MG63 (cell line): ENCODE measurements around the gene WNT1. TPM values are rescaled to one million over a fixed set of nuclear protein-coding genes. Genes with fewer than 3 reads are reported as not detected.

Source experiments
- DNase-seq: peaks from one replicate; pipeline ENCODE4 v3.0.0-alpha.2; 2020
- H3K27me3 ChIP-seq: fragments of 250-450 bp; sonication (Bioruptor Pico); 2 replicates; pipeline ENCODE4 v1.5.1; 2020; ENCODE audit warnings: mild to moderate bottlenecking, moderate library complexity
- H3K36me3 ChIP-seq: fragments of 250-450 bp; sonication (Bioruptor Pico); 2 replicates; pipeline ENCODE4 v1.5.1; 2020; ENCODE audit warnings: mild to moderate bottlenecking, moderate library complexity
- H3K4me3 ChIP-seq: fragments of 250-450 bp; sonication (Bioruptor Pico); 2 replicates; pipeline ENCODE4 v1.5.1; 2020; ENCODE audit warnings: mild to moderate bottlenecking, moderate library complexity
- H3K9me3 ChIP-seq: fragments of 250-450 bp; sonication (Bioruptor Pico); 2 replicates; pipeline ENCODE4 v1.5.1; 2020; ENCODE audit warnings: mild to moderate bottlenecking, moderate library complexity
- total RNA-seq: library from RNA; depleted of rRNA; stranded (reverse); fragments of >200 nt; shearing (Covaris generic); gene quantifications from 2 replicates; pipeline ENCODE4 v1.2.3, GENCODE V29; 2014; ENCODE audit warnings: low replicate concordance; rRNA removed

The WNT1 gene
- total RNA-seq, result not detected in 2 replicates

GRCh38 chr12:48978291-48978740, at the start of gene WNT1:
Gene WNT1, plus strand, starts transcription at chr12:48978322. Its CDS starts 329 bp downstream, at chr12:48978651.
- DNase-seq, result no peak

GRCh38 chr12:48929551-48929950, 48.6 kb upstream of the WNT1 start:
- DNase-seq, result no peak
- no peak overlapping the region for H3K4me3 ChIP-seq

More at GRCh38 chr12:48978291-48978740, at the start of gene WNT1:
- no peaks in the 10 kb centered on the region for H3K9me3 ChIP-seq
- no peaks in the 10 kb centered on the region for H3K36me3 ChIP-seq
- H3K4me3 ChIP-seq, result no peak within 1 kb of the TSS
- H3K27me3 ChIP-seq, result peaks cover 46% of the 10 kb centered on the region

DNA sequence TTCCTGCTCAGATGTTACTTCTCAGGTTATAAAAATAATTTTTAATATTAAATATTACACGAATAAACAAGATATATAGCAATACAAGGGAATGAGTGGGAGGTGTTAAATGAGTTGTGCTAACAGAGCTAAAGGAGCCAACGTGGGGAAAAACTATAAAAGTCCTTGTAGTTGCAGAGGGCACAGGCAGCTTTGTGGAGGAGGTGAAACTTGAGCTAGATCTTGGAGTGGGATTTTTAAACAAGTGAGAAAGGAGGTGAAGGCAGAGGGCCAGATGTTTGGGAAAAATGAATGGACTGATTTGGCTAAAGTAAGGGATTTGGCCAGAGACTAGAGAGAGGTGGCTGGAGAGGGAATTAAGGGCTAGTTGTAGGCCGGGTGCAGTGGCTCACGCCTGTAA, 47.6 kb upstream of the WNT1 start:
- no peaks in the 10 kb centered on the region for H3K9me3 ChIP-seq
- no peak for DNase-seq
- no peak overlapping the region for H3K4me3 ChIP-seq
- H3K27me3 ChIP-seq, result no peaks in the 10 kb centered on the region
- peaks cover 60% of the 10 kb centered on the region for H3K36me3 ChIP-seq

More at GRCh38 chr12:48929551-48929950, 48.6 kb upstream of the WNT1 start:
- peaks cover 55% of the 10 kb centered on the region for H3K36me3 ChIP-seq
- H3K27me3 ChIP-seq, result no peaks in the 10 kb centered on the region
- no peaks in the 10 kb centered on the region for H3K9me3 ChIP-seq

GRCh38 chr12:48932878-48933277, 45.2 kb upstream of the WNT1 start:
- H3K4me3 ChIP-seq, result no peak overlapping the region
- no peak for DNase-seq
- no peaks in the 10 kb centered on the region for H3K9me3 ChIP-seq
- peaks cover 68% of the 10 kb centered on the region for H3K36me3 ChIP-seq
- H3K27me3 ChIP-seq, result no peaks in the 10 kb centered on the region

GRCh38 chr12:48933664-48934311, 44.3 kb upstream of the WNT1 start:
- Histone ChIP-seq H3K9me3 (no peaks in the 10 kb centered on the region), H3K36me3 (peaks cover 73% of the 10 kb centered on the region), H3K27me3 (no peaks in the 10 kb centered on the region), H3K4me3 (no peak overlapping the region)
- no peak for DNase-seq

GRCh38 chr12:48934312-48934706, 43.8 kb upstream of the WNT1 start:
- DNase-seq, result no peak
- H3K36me3 ChIP-seq, result peaks cover 76% of the 10 kb centered on the region
- no peaks in the 10 kb centered on the region for H3K9me3 ChIP-seq
- H3K27me3 ChIP-seq, result no peaks in the 10 kb centered on the region
- H3K4me3 ChIP-seq, result no peak overlapping the region

GRCh38 chr12:48936379-48936979, 41.6 kb upstream of the WNT1 start:
- DNase-seq, result peak; percentile 48
- Histone ChIP-seq H3K9me3 (no peaks in the 10 kb centered on the region), H3K4me3 (no peak overlapping the region), H3K36me3 (peaks cover 77% of the 10 kb centered on the region), H3K27me3 (no peaks in the 10 kb centered on the region)

GRCh38 chr12:48937170-48937569, 41.0 kb upstream of the WNT1 start:
- H3K36me3 ChIP-seq, result peaks cover 76% of the 10 kb centered on the region
- no peak overlapping the region for H3K4me3 ChIP-seq
- DNase-seq, result no peak
- no peaks in the 10 kb centered on the region for H3K27me3 ChIP-seq
- no peaks in the 10 kb centered on the region for H3K9me3 ChIP-seq

GRCh38 chr12:48938805-48939204, 39.3 kb upstream of the WNT1 start:
- Histone ChIP-seq H3K36me3 (peaks cover 71% of the 10 kb centered on the region), H3K9me3 (no peaks in the 10 kb centered on the region), H3K27me3 (no peaks in the 10 kb centered on the region), H3K4me3 (no peak overlapping the region)
- no peak for DNase-seq

- DNase-seq, result no peak
- Histone ChIP-seq H3K4me3 (no peak overlapping the region), H3K36me3 (peaks cover 68% of the 10 kb centered on the region), H3K9me3 (no peaks in the 10 kb centered on the region), H3K27me3 (no peaks in the 10 kb centered on the region)
These were observed 37.9 kb upstream of the WNT1 start for GRCh38 chr12:48940181-48940580.

DNA sequence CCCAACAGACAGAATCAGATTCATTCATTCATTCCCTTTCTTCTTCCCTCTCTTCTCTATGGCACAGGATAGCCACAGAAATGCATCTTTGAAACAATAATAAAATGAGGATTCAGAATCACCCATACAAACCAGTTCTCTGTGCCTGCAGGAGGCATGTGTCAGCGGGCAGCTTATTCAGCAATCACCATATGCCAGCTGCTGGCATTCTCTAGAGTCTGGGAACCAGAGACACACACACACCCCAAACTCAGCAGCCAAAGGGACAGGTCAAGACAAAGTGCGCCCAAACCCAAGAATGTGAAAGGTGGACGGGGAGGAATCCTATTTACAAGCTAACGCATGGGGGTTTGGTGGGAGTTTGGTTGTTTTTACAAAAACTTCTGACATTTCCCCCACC, 34.9 kb upstream of the WNT1 start:
- Histone ChIP-seq H3K27me3 (no peaks in the 10 kb centered on the region), H3K9me3 (no peaks in the 10 kb centered on the region)

GRCh38 chr12:48946205-48946604, 31.9 kb upstream of the WNT1 start:
- no peak overlapping the region for H3K4me3 ChIP-seq
- H3K9me3 ChIP-seq, result no peaks in the 10 kb centered on the region
- no peak for DNase-seq
- no peaks in the 10 kb centered on the region for H3K27me3 ChIP-seq
- H3K36me3 ChIP-seq, result peaks cover 36% of the 10 kb centered on the region

More for the DNA sequence above, 34.9 kb upstream of the WNT1 start:
- Histone ChIP-seq H3K4me3 (no peak overlapping the region), H3K36me3 (peaks cover 49% of the 10 kb centered on the region)
- DNase-seq, result no peak

DNA sequence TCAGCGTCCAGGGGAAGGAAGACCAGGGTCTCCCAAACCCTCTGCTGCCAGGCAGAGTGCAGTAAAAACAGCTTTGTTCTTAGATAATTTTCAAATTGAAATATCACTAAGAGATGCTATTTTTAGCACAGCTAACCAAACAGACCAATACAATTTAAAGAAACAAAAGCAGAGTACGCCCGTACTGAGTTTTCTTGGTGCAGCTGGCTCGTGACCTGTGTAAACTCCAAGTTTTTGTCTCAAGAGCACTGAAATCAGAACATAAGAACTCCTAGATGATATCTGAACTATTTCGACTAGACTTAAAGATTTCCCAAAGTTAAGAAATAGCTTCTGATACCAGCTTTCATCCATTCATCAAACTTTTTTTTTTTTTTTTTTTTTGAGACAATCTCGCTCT, 31.2 kb upstream of the WNT1 start:
- Histone ChIP-seq H3K27me3 (no peaks in the 10 kb centered on the region), H3K4me3 (no peak overlapping the region), H3K9me3 (no peaks in the 10 kb centered on the region), H3K36me3 (peaks cover 36% of the 10 kb centered on the region)
- no peak for DNase-seq

GRCh38 chr12:48947727-48948126, 30.4 kb upstream of the WNT1 start:
- H3K36me3 ChIP-seq, result peaks cover 40% of the 10 kb centered on the region
- no peaks in the 10 kb centered on the region for H3K27me3 ChIP-seq
- H3K4me3 ChIP-seq, result no peak overlapping the region
- no peaks in the 10 kb centered on the region for H3K9me3 ChIP-seq
- no peak for DNase-seq

- Histone ChIP-seq H3K4me3 (no peak overlapping the region), H3K27me3 (no peaks in the 10 kb centered on the region), H3K9me3 (no peaks in the 10 kb centered on the region), H3K36me3 (peaks cover 59% of the 10 kb centered on the region)
- no peak for DNase-seq
These were observed 25.4 kb upstream of the WNT1 start for GRCh38 chr12:48952691-48953090.

GRCh38 chr12:48954061-48954460, 24.1 kb upstream of the WNT1 start:
- Histone ChIP-seq H3K36me3 (peaks cover 55% of the 10 kb centered on the region), H3K27me3 (no peaks in the 10 kb centered on the region), H3K4me3 (no peak overlapping the region), H3K9me3 (no peaks in the 10 kb centered on the region)
- no peak for DNase-seq

DNA sequence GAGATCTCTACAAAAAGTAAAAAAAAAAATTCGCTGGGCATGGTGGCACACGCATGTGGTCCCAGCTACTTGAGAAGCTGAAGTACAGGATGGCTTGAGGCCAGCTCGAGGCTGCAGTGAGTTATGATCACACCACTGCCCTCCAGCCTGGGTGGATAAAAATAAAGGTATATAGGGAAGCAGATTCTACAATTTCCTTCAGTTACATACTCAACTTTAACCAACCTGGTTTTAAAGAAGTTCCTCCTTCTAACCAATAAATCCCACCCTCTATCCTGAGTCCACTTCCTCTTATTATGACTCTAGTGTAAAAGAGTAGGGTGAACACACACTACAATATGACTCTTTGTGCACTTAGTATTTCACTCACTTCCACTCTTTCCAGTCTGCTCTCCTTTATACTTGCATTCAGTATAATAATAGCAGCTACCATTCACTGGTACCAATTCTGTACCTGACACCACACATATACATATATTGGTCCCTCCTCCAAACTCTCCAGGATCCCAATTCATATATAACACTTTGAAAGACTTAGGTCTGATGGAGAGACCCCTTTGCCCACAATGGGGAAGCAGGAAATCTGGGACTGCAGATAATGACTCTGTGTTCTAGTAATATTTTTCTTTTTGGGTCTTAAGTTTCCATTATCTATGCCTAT, 23.2 kb upstream of the WNT1 start:
- H3K36me3 ChIP-seq, result peaks cover 51% of the 10 kb centered on the region
- no peak overlapping the region for H3K4me3 ChIP-seq
- no peaks in the 10 kb centered on the region for H3K27me3 ChIP-seq
- DNase-seq, result no peak
- H3K9me3 ChIP-seq, result no peaks in the 10 kb centered on the region
